PFSK-1 (cell line): ENCODE measurements around the gene GPR18.

Source experiments
- FOXP2 ChIP-seq: optimal IDR thresholded peaks from 2 replicates; pipeline ENCODE3; 2011; ENCODE audit warnings: borderline replicate concordance, control low read depth, inconsistent platforms; ENCODE audit not compliant: insufficient read depth; ENCODE audit errors: extremely low read length, extremely low read depth
- POLR2AphosphoS5 ChIP-seq: IDR thresholded peaks from 2 replicates; pipeline ENCODE4 v1.6.1; 2012; ENCODE audit warnings: low read depth, mild to moderate bottlenecking, control low read depth, low read length, moderate library complexity
- SIN3A ChIP-seq: IDR thresholded peaks from 2 replicates; pipeline ENCODE4 v1.6.1; 2012; ENCODE audit warnings: mild to moderate bottlenecking, low read length, moderate library complexity, borderline replicate concordance; ENCODE audit not compliant: insufficient read depth
- TAF1 ChIP-seq: IDR thresholded peaks from 2 replicates; pipeline ENCODE4 v1.6.1; 2012; ENCODE audit warnings: low read length, control low read depth, borderline replicate concordance; ENCODE audit not compliant: insufficient read depth
- TF ChIP-seq, protein P1 (sequence below), 2 experiments: IDR thresholded peaks; 2 replicates each; pipeline versions ENCODE4 v1.6.1 to v1.8.0; 2011 to 2012; ENCODE audit warnings: low read depth in 2 of 2, low read length in 2 of 2, control low read depth in 1 of 2, inconsistent platforms in 1 of 2, mild to moderate bottlenecking in 1 of 2, moderate library complexity in 1 of 2; ENCODE audit not compliant: insufficient read depth in 1 of 2

Gene GPR18

DNA sequence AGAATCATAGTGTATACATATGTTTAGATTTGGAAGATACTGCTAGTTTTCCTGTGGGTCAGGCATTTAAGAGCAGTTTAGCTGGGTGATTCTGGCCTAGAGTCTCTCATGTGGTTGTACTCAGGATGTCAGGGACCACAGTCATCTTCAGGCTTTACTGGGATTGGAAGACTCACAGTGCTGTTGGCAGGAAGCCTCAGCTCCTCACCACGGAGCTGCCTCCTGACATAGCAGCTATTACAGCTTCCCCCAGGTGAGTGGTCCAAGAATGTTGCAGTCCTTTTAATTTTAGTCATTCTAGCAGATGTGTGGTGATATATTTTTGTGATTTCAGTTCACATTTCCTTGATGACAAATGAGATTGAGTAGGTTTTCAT lies 16.9 kb upstream of the GPR18 start:
- TF ChIP-seq, protein P1, sequence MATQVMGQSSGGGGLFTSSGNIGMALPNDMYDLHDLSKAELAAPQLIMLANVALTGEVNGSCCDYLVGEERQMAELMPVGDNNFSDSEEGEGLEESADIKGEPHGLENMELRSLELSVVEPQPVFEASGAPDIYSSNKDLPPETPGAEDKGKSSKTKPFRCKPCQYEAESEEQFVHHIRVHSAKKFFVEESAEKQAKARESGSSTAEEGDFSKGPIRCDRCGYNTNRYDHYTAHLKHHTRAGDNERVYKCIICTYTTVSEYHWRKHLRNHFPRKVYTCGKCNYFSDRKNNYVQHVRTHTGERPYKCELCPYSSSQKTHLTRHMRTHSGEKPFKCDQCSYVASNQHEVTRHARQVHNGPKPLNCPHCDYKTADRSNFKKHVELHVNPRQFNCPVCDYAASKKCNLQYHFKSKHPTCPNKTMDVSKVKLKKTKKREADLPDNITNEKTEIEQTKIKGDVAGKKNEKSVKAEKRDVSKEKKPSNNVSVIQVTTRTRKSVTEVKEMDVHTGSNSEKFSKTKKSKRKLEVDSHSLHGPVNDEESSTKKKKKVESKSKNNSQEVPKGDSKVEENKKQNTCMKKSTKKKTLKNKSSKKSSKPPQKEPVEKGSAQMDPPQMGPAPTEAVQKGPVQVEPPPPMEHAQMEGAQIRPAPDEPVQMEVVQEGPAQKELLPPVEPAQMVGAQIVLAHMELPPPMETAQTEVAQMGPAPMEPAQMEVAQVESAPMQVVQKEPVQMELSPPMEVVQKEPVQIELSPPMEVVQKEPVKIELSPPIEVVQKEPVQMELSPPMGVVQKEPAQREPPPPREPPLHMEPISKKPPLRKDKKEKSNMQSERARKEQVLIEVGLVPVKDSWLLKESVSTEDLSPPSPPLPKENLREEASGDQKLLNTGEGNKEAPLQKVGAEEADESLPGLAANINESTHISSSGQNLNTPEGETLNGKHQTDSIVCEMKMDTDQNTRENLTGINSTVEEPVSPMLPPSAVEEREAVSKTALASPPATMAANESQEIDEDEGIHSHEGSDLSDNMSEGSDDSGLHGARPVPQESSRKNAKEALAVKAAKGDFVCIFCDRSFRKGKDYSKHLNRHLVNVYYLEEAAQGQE (IDR thresholded peaks at IDR 0.05; ENCODE audit: insufficient read depth in 1 of 2, low read depth in 2 of 2, low read length in 2 of 2), result no peak
- no peak for TF ChIP-seq FOXP2
- TF ChIP-seq SIN3A, result no peak
- TF ChIP-seq POLR2AphosphoS5, result no peak
- TF ChIP-seq TAF1, result no peak

DNA sequence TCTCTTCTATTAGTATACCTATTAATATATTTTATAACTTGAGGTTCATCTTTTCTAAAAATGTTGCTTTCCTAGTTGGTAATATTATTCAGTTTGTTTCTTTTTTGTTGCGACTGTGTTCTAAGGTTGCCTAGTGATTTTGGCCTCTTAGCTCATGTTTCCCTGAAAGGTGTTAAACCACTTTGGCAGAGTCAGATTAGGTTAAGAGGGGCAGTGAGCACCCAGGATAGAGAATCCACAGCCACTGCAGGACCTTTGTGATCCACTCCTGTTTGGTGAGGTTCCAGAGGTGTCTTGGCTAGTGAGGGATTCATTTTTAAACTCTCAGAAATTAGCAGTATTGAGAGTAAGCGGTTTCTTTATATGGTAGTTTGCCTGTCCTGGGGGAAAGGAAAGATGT lies 14.9 kb upstream of the GPR18 start:
- TF ChIP-seq TAF1 (no peak), FOXP2 (no peak)

DNA sequence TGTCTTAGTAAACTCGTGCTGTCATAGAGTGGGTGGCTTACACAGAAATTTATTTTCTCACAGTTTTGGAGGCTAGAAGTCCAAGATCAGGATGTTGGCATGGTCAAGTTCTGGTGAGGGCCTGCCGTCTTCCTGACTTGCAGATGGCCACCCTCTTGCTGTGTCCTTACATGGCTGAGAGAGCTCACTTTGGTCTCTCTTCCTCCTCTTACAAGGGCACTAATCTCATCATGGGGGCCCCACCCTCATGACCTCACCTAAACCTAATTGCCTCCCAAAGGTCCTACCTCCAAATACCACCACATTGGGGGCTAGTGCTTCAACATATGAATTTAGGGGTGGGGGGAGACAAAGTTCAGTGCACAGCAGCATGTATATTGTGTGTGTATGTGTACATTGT lies 14.3 kb upstream of the GPR18 start:
- TF ChIP-seq, protein P1 (IDR thresholded peaks at IDR 0.05; ENCODE audit: insufficient read depth in 1 of 2, low read depth in 2 of 2, low read length in 2 of 2), result no peak
- TF ChIP-seq TAF1 (no peak), POLR2AphosphoS5 (no peak), FOXP2 (no peak), SIN3A (no peak)

DNA sequence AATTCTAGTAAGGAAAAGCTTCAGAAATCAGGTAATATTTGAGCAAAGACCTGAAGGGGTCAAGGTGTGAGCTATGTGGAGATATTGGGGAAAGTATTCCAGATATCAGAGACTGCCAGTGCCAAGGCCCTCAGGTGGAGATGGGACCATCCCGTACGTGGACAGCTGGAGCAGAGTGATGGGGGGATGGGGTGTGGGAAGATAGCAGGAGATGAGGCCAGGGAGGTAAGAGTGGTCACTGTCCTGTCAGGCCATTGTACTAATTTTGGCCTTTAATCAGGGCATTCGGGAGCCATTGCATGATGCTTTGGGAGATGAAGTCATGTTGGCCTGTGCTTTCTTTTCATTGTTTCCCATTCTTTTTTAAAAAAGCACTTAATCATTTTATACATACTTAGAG lies 13.1 kb upstream of the GPR18 start:
- TF ChIP-seq SIN3A, result no peak
- no peak for TF ChIP-seq TAF1
- TF ChIP-seq FOXP2, result no peak
- TF ChIP-seq, protein P1 (IDR thresholded peaks at IDR 0.05; ENCODE audit: insufficient read depth in 1 of 2, low read depth in 2 of 2, low read length in 2 of 2), result no peak
- no peak for TF ChIP-seq POLR2AphosphoS5

DNA sequence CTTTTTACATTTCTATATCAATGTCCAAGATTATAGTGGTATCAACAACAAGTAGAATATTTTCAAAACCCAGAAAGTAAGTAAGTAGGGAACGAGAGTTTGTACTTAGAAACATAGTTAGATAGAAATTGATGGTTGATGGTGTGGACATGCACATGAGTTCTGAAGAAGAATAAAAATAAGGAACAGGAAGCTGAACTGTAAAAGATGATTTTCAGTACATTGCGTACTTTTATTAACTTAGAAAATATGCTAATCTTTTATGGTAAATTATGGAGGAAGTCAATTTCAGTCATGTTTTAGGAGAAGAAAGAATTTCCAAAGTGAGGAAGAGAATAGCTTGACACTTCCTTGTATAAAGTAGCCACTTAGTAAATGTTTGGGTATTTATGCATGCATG lies 12.3 kb upstream of the GPR18 start:
- TF ChIP-seq SIN3A (no peak), TAF1 (no peak), FOXP2 (no peak), POLR2AphosphoS5 (no peak)
- TF ChIP-seq, protein P1 (IDR thresholded peaks at IDR 0.05; ENCODE audit: insufficient read depth in 1 of 2, low read depth in 2 of 2, low read length in 2 of 2), result no peak
